Natural killer cell treated with Interleukin-12 subunit alpha and Interleukin-12 subunit beta and Interleukin-15 and Interleukin-18, amount 100 ng/mL, for 72 hours (primary cell): ENCODE measurements around the gene SLC41A3. TPM values are rescaled to one million over a fixed set of nuclear protein-coding genes. Genes with fewer than 3 reads are reported as not detected.
A peak's percentile ranks its signal among the peaks of the same experiment; 100 is the strongest.
"Not testable (repeated sequence)": the region's sequence is repeated elsewhere in the genome, so short reads cannot be mapped to it uniquely, and the experiment has no call there.

Source experiments
- ATAC-seq, 2 donors: fragments of 150-1000 bp; cut with Tn5 transposase in 1 of 2; sonication (Bioruptor Pico), chemical (Tn5 transposase) in 1 of 2; 2 replicates each; pipeline ENCODE4 v1.10.0; 2021
- DNase-seq: peaks from one replicate; pipeline ENCODE4 v3.0.0; 2022; ENCODE audit warnings: low spot score
- H3K27ac Mint-ChIP-seq, 2 donors: 1 replicate in 1 of 2; 2 replicates in 1 of 2; pipeline ENCODE4 v1.8.0; 2022; ENCODE audit warnings: mixed read lengths in 2 of 2, mild to moderate bottlenecking in 1 of 2, moderate library complexity in 1 of 2
- H3K27me3 Mint-ChIP-seq, 2 donors: 1 replicate in 1 of 2; 2 replicates in 1 of 2; pipeline ENCODE4 v1.8.0; 2022; ENCODE audit warnings: mixed read lengths in 2 of 2
- H3K36me3 Mint-ChIP-seq: one replicate; pipeline ENCODE4 v1.8.0; 2022; ENCODE audit warnings: mixed read lengths
- H3K4me1 Mint-ChIP-seq, 2 donors: 1 replicate in 1 of 2; 2 replicates in 1 of 2; pipeline ENCODE4 v1.8.0; 2022; ENCODE audit warnings: low read depth in 2 of 2, mixed read lengths in 2 of 2, mild to moderate bottlenecking in 1 of 2
- H3K4me3 Mint-ChIP-seq: one replicate; pipeline ENCODE4 v1.8.0; 2022; ENCODE audit warnings: mixed read lengths
- H3K9me3 Mint-ChIP-seq: 2 replicates; pipeline ENCODE4 v1.8.0; 2022; ENCODE audit warnings: mixed read lengths
- total RNA-seq, 2 donors: library from RNA; stranded (reverse); gene quantifications; one replicate each; pipeline ENCODE4 v1.2.3, GENCODE V29; 2022

SLC41A3 gene
- total RNA-seq, 2 donors from 2014 or later: 30.4 to 36.4 TPM

- Mint-ChIP-seq H3K4me3 (no peak overlapping the region), H3K27ac (no peak overlapping the region), H3K4me1 (no peaks in the 10 kb centered on the region), H3K27me3 (no peaks in the 10 kb centered on the region), H3K9me3 (peaks cover 2% of the 10 kb centered on the region), H3K36me3 (peaks cover 5% of the 10 kb centered on the region)
- ATAC-seq: no peak
- DNase-seq: no peak
These were observed 13.8 kb downstream of the SLC41A3 start for GRCh38 chr3:126070146-126070545.

- Mint-ChIP-seq H3K4me1 (peaks cover 0 to 11% of the 10 kb centered on the region in 2 donors), H3K27me3 (no peaks in the 10 kb centered on the region), H3K4me3 (no peak overlapping the region), H3K27ac (no peak overlapping the region), H3K9me3 (peaks cover 2% of the 10 kb centered on the region), H3K36me3 (peaks cover 4% of the 10 kb centered on the region)
- no peak for ATAC-seq
- no peak for DNase-seq
These were observed 16.0 kb downstream of the SLC41A3 start for GRCh38 chr3:126067959-126068358.

- H3K27ac Mint-ChIP-seq, ATAC-seq: not testable (repeated sequence)
These were observed 17.2 kb downstream of the SLC41A3 start for GRCh38 chr3:126066676-126067075.

GRCh38 chr3:126065876-126066275 lies 18.0 kb downstream of the SLC41A3 start:
- Mint-ChIP-seq H3K9me3 (no peaks in the 10 kb centered on the region), H3K27ac (no peak overlapping the region)

More at GRCh38 chr3:126066676-126067075, 17.2 kb downstream of the SLC41A3 start:
- not testable (repeated sequence) for H3K27me3 Mint-ChIP-seq, H3K9me3 Mint-ChIP-seq, H3K4me3 Mint-ChIP-seq, DNase-seq, H3K36me3 Mint-ChIP-seq
- H3K4me1 Mint-ChIP-seq: peaks cover 0 to 11% of the 10 kb centered on the region in 2 donors

GRCh38 chr3:126064627-126065258 lies 19.2 kb downstream of the SLC41A3 start:
- no peak for ATAC-seq
- Mint-ChIP-seq H3K9me3 (no peaks in the 10 kb centered on the region), H3K4me1 (peaks cover 0 to 11% of the 10 kb centered on the region in 2 donors), H3K27me3 (no peaks in the 10 kb centered on the region), H3K27ac (no peak overlapping the region), H3K36me3 (no peaks in the 10 kb centered on the region), H3K4me3 (no peak overlapping the region)
- DNase-seq: no peak

More at GRCh38 chr3:126065876-126066275, 18.0 kb downstream of the SLC41A3 start:
- Mint-ChIP-seq H3K27me3 (no peaks in the 10 kb centered on the region), H3K36me3 (no peaks in the 10 kb centered on the region), H3K4me1 (peaks cover 0 to 11% of the 10 kb centered on the region in 2 donors), H3K4me3 (no peak overlapping the region)
- no peak for ATAC-seq
- no peak for DNase-seq

- no peak for DNase-seq
- no peaks in the 10 kb centered on the region for H3K9me3 Mint-ChIP-seq
- H3K27ac Mint-ChIP-seq: peak overlapping the region in 1 of 2 donors; percentile 60
- H3K27me3 Mint-ChIP-seq: no peaks in the 10 kb centered on the region
- no peak overlapping the region for H3K4me3 Mint-ChIP-seq
- peaks cover 0 to 12% of the 10 kb centered on the region in 2 donors for H3K4me1 Mint-ChIP-seq
- peak in 1 of 2 donors; percentile 6 for ATAC-seq
- no peaks in the 10 kb centered on the region for H3K36me3 Mint-ChIP-seq
These were observed 20.5 kb downstream of the SLC41A3 start for GRCh38 chr3:126063358-126063965.

- Mint-ChIP-seq H3K9me3 (no peaks in the 10 kb centered on the region), H3K36me3 (no peaks in the 10 kb centered on the region), H3K4me1 (peaks cover 0 to 16% of the 10 kb centered on the region in 2 donors), H3K27ac (no peak overlapping the region), H3K27me3 (no peaks in the 10 kb centered on the region), H3K4me3 (no peak overlapping the region)
- DNase-seq (no peak), ATAC-seq (no peak)
These were observed 22.5 kb downstream of the SLC41A3 start for GRCh38 chr3:126061301-126062032.

GRCh38 chr3:126060613-126061145 lies 23.2 kb downstream of the SLC41A3 start:
- no peaks in the 10 kb centered on the region for H3K9me3 Mint-ChIP-seq
- no peaks in the 10 kb centered on the region for H3K27me3 Mint-ChIP-seq
- H3K36me3 Mint-ChIP-seq: no peaks in the 10 kb centered on the region
- DNase-seq (no peak), ATAC-seq (no peak)
- no peak overlapping the region for H3K4me3 Mint-ChIP-seq
- H3K4me1 Mint-ChIP-seq: peaks cover 0 to 16% of the 10 kb centered on the region in 2 donors
- no peak overlapping the region for H3K27ac Mint-ChIP-seq

- Mint-ChIP-seq H3K9me3 (no peaks in the 10 kb centered on the region), H3K27ac (no peak overlapping the region), H3K4me1 (peaks cover 3 to 10% of the 10 kb centered on the region in 2 donors), H3K27me3 (no peaks in the 10 kb centered on the region), H3K36me3 (no peaks in the 10 kb centered on the region), H3K4me3 (no peak overlapping the region)
- ATAC-seq (no peak), DNase-seq (no peak)
These were observed 25.3 kb downstream of the SLC41A3 start for GRCh38 chr3:126058666-126059065.

GRCh38 chr3:126057936-126058335 lies 26.0 kb downstream of the SLC41A3 start:
- Mint-ChIP-seq H3K4me3 (no peak overlapping the region), H3K36me3 (no peaks in the 10 kb centered on the region), H3K4me1 (peaks cover 8 to 9% of the 10 kb centered on the region in 2 donors), H3K27me3 (no peaks in the 10 kb centered on the region), H3K27ac (no peak overlapping the region), H3K9me3 (no peaks in the 10 kb centered on the region)
- ATAC-seq (no peak), DNase-seq (no peak)

GRCh38 chr3:126057501-126057819 lies 26.5 kb downstream of the SLC41A3 start:
- no peaks in the 10 kb centered on the region for H3K36me3 Mint-ChIP-seq
- peaks cover 13 to 14% of the 10 kb centered on the region in 2 donors for H3K4me1 Mint-ChIP-seq
- no peak overlapping the region for H3K27ac Mint-ChIP-seq
- DNase-seq: no peak
- H3K9me3 Mint-ChIP-seq: no peaks in the 10 kb centered on the region
- no peak overlapping the region for H3K4me3 Mint-ChIP-seq
- no peak for ATAC-seq
- no peaks in the 10 kb centered on the region for H3K27me3 Mint-ChIP-seq

- H3K36me3 Mint-ChIP-seq: no peaks in the 10 kb centered on the region
- no peaks in the 10 kb centered on the region for H3K27me3 Mint-ChIP-seq
- H3K9me3 Mint-ChIP-seq: no peaks in the 10 kb centered on the region
- no peak overlapping the region for H3K4me3 Mint-ChIP-seq
- peaks cover 17 to 19% of the 10 kb centered on the region in 2 donors for H3K4me1 Mint-ChIP-seq
- DNase-seq: no peak
- no peak for ATAC-seq
- H3K27ac Mint-ChIP-seq: no peak overlapping the region
These were observed 27.0 kb downstream of the SLC41A3 start for GRCh38 chr3:126056681-126057500.

GRCh38 chr3:126056088-126056487 lies 27.8 kb downstream of the SLC41A3 start:
- H3K9me3 Mint-ChIP-seq: no peaks in the 10 kb centered on the region
- no peak overlapping the region for H3K27ac Mint-ChIP-seq
- H3K4me1 Mint-ChIP-seq: peaks cover 17 to 19% of the 10 kb centered on the region in 2 donors
- no peaks in the 10 kb centered on the region for H3K36me3 Mint-ChIP-seq
- H3K4me3 Mint-ChIP-seq: no peak overlapping the region
- no peaks in the 10 kb centered on the region for H3K27me3 Mint-ChIP-seq
- DNase-seq (no peak), ATAC-seq (no peak)
